ENCODE data around the gene C17orf78. TPM values are rescaled to one million over a fixed set of nuclear protein-coding genes. Genes with fewer than 3 reads are reported as not detected.
A peak's percentile ranks its signal among the peaks of the same experiment; 100 is the strongest.

The C17orf78 gene
- total and polyA plus RNA-seq, 2 of the 13 experiments (the other 11 are each of a cell fraction or from before 2014, with no cell fraction given): not detected

- TF ChIP-seq ZNF614 (CRISPR knock-in tag; IDR thresholded peaks at IDR 0.05; ENCODE audit: borderline replicate concordance) (no peak; the same call in 1 of the 2 replicates), MAF1 (CRISPR knock-in tag; IDR thresholded peaks at IDR 0.05; ENCODE audit: borderline replicate concordance) (no peak), NFATC3 (CRISPR knock-in tag; IDR thresholded peaks at IDR 0.05) (no peak), BRF2 (CRISPR knock-in tag; IDR thresholded peaks at IDR 0.05) (0 out of 2 replicates have a peak, but pooled peaks have one; percentile 14), HES4 (CRISPR knock-in tag; IDR thresholded peaks at IDR 0.05; ENCODE audit: borderline replicate concordance) (no peak), MAZ (IDR thresholded peaks at IDR 0.05; ENCODE audit: borderline replicate concordance, low read depth, low read length) (peak; percentile 65), MAZ (CRISPR knock-in tag; IDR thresholded peaks at IDR 0.05; ENCODE audit: low read depth) (peak; percentile 60), ZMYM3 (CRISPR knock-in tag; IDR thresholded peaks at IDR 0.05) (no peak), GATAD1 (CRISPR knock-in tag; IDR thresholded peaks at IDR 0.05) (no peak; the same call in 1 of the 2 replicates), JUN (CRISPR knock-in tag; IDR thresholded peaks at IDR 0.05) (peak; percentile 47; the same call in 1 of the 2 replicates), RELA (CRISPR knock-in tag; IDR thresholded peaks at IDR 0.05) (no peak), HMGA1 (CRISPR knock-in tag; conservative IDR thresholded peaks at IDR 0.05) (no peak), NFKB2 (CRISPR knock-in tag; IDR thresholded peaks at IDR 0.05; ENCODE audit: borderline replicate concordance) (peak; percentile 94; the same call in 1 of the 2 replicates), ZNF280D (CRISPR knock-in tag; IDR thresholded peaks at IDR 0.05) (no peak), CSRNP2 (CRISPR knock-in tag; conservative IDR thresholded peaks at IDR 0.05; ENCODE audit: low read depth) (no peak), ESRRA (CRISPR knock-in tag; IDR thresholded peaks at IDR 0.05; ENCODE audit: low read depth) (no peak), ZNF275 (CRISPR knock-in tag; IDR thresholded peaks at IDR 0.05; ENCODE audit: borderline replicate concordance) (peak; percentile 69; the same call in 1 of the 2 replicates), ARNT (IDR thresholded peaks at IDR 0.05) (no peak), ZNF557 (CRISPR knock-in tag; IDR thresholded peaks at IDR 0.05) (0 out of 2 replicates have a peak, but pooled peaks have one; percentile 41), GLMP (CRISPR knock-in tag; IDR thresholded peaks at IDR 0.05; ENCODE audit: borderline replicate concordance) (no peak), ZNF572 (CRISPR knock-in tag; IDR thresholded peaks at IDR 0.05) (no peak)
These were observed 16.7 kb upstream of the C17orf78 start (continued) for GRCh38 chr17:37358830-37359681.
